ENCODE results near the gene MEGF9. TPM values are rescaled to one million over a fixed set of nuclear protein-coding genes. Genes with fewer than 3 reads are reported as not detected.

The MEGF9 gene
- total and polyA plus RNA-seq, 7 donors: 2.5 to 21.0 (median 11.8) TPM

DNA sequence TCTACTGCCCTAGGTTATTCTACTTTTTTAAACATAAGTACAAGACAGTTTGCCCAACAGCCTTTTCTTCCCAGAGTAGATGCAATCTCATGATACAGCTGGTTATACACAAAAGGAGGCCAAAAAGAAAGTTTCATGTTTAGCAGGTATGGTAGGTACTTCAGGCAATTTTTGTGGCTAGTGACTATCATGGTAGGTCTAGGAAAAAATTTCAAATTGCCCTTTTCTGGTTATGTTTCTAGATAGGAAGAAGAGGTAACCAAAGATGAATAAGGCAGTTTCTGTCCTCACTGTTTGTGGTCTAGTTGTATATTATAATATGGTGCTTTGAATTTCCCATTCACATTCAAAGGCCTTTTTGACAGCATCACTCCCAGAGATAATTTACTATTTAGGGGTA, 19.7 kb downstream of the MEGF9 start:
- Histone ChIP-seq H3K27ac (no peak overlapping the region), H3K4me3 (no peak overlapping the region), H3K9me3 (no peaks in the 10 kb centered on the region), H3K36me3 (no peaks in the 10 kb centered on the region), H3K4me1 (peaks cover 0 to 18% (median 7%) of the 10 kb centered on the region in 4 donors), H3K27me3 (no peaks in the 10 kb centered on the region)
- intact Hi-C loops (cut with DNase I): no loop called here
- TF ChIP-seq, protein P1, sequence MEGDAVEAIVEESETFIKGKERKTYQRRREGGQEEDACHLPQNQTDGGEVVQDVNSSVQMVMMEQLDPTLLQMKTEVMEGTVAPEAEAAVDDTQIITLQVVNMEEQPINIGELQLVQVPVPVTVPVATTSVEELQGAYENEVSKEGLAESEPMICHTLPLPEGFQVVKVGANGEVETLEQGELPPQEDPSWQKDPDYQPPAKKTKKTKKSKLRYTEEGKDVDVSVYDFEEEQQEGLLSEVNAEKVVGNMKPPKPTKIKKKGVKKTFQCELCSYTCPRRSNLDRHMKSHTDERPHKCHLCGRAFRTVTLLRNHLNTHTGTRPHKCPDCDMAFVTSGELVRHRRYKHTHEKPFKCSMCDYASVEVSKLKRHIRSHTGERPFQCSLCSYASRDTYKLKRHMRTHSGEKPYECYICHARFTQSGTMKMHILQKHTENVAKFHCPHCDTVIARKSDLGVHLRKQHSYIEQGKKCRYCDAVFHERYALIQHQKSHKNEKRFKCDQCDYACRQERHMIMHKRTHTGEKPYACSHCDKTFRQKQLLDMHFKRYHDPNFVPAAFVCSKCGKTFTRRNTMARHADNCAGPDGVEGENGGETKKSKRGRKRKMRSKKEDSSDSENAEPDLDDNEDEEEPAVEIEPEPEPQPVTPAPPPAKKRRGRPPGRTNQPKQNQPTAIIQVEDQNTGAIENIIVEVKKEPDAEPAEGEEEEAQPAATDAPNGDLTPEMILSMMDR (IDR thresholded peaks at IDR 0.05): no peak
- TF ChIP-seq EP300 (IDR thresholded peaks at IDR 0.05): no peak
- TF ChIP-seq POLR2AphosphoS5 (IDR thresholded peaks at IDR 0.05): no peak
- TF ChIP-seq POLR2A (IDR thresholded peaks at IDR 0.05): no peak
- DNase-seq: no peak

DNA sequence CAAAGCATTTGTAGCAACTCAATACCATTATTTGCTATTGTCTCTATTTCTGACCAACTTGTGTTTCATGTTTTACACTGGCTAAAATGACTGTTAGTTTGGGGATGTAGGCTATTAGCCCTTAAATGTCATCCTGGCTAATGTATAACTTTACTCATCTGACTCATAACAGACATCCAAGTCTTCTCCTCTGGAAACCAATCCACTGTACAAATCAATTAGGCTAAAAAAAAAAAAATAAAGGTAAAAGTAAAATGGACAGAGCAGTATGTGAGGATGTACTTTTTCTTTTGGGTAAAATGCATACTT, 20.6 kb downstream of the MEGF9 start:
- Histone ChIP-seq H3K4me1 (peaks cover 0 to 27% (median 9%) of the 10 kb centered on the region in 4 donors), H3K4me3 (no peak overlapping the region), H3K27me3 (no peaks in the 10 kb centered on the region), H3K36me3 (no peaks in the 10 kb centered on the region), H3K9me3 (no peaks in the 10 kb centered on the region), H3K27ac (no peak overlapping the region)
- intact Hi-C loops (cut with DNase I): no loop called here
- no peak for DNase-seq
- no peak for TF ChIP-seq POLR2AphosphoS5 (IDR thresholded peaks at IDR 0.05)
- no peak for TF ChIP-seq POLR2A (IDR thresholded peaks at IDR 0.05)
- TF ChIP-seq EP300 (IDR thresholded peaks at IDR 0.05): no peak
- TF ChIP-seq, protein P1 (IDR thresholded peaks at IDR 0.05): no peak

DNA sequence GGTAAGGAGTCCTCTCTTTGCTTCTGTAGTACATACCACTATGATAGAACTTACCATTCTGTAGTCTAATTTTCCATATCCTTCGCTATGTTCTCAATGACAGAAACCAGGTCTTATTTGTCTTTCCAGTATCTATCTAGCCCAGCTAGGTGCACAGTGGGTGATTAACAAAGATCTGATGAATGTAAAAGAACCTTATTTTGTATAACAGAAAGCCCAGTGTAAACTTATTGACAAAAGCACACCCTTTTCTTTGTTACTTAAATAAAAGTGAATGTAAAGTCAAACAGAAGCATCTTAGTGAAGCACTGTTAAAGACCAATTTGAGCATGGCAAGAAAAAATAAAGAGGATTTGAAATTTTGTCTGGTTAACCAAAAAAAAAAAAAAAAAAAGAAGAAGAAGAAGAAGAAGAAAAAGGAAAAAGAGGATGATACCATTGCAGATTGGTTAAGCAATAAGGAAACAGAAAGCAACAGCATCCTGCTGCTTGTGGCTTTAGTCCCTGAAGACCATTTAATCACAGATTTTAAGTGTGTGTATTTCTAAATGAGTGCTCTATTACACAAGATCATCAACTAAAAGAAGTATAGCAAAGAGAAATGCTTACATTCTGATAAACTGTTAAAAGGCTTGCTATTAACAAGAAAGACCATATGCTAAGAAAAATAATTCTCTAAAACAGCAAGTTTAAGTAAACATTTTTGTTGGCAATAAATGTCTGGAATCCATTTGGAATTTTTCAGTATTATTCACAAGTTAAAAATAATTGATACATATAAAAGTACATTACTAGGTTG, 21.2 kb downstream of the MEGF9 start:
- TF ChIP-seq POLR2A (IDR thresholded peaks at IDR 0.05): no peak
- TF ChIP-seq POLR2AphosphoS5 (IDR thresholded peaks at IDR 0.05): no peak
- TF ChIP-seq, protein P1 (IDR thresholded peaks at IDR 0.05): no peak
- TF ChIP-seq EP300 (IDR thresholded peaks at IDR 0.05): no peak
- 89 to 95% methylated on average over 1 of the region's 1 CpG for WGBS, 2 donors
- Histone ChIP-seq H3K27ac (no peak overlapping the region), H3K9me3 (no peaks in the 10 kb centered on the region), H3K36me3 (no peaks in the 10 kb centered on the region), H3K27me3 (no peaks in the 10 kb centered on the region), H3K4me3 (no peak overlapping the region), H3K4me1 (peaks cover 0 to 29% (median 10%) of the 10 kb centered on the region in 4 donors)
- no peak for DNase-seq
- intact Hi-C loops (cut with DNase I): no loop called here

DNA sequence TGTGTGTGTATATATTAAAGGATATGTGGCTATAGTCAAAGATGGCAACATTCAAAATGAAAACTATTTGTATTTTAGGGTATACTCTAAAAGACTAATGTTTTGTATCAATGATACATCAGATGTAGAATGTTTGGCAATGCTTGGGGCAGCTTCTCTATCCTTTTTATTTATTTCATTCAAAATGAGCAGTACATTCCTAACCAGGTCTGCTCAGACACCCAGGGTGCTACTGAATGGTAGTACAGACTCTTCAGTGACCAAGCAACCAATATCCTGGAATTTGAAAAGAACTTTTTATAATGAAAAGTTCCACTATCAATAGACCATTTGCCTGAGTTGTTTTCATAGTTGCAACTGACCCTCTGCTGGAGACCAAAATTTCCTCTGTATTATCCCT, 23.9 kb downstream of the MEGF9 start:
- Histone ChIP-seq H3K9me3 (no peaks in the 10 kb centered on the region), H3K27ac (no peak overlapping the region), H3K27me3 (no peaks in the 10 kb centered on the region), H3K4me3 (no peak overlapping the region), H3K4me1 (peaks cover 0 to 29% (median 10%) of the 10 kb centered on the region in 4 donors), H3K36me3 (no peaks in the 10 kb centered on the region)
- TF ChIP-seq EP300 (IDR thresholded peaks at IDR 0.05) (no peak), POLR2A (IDR thresholded peaks at IDR 0.05) (no peak)
- no peak for DNase-seq
- intact Hi-C loops (cut with DNase I): no loop called here

DNA sequence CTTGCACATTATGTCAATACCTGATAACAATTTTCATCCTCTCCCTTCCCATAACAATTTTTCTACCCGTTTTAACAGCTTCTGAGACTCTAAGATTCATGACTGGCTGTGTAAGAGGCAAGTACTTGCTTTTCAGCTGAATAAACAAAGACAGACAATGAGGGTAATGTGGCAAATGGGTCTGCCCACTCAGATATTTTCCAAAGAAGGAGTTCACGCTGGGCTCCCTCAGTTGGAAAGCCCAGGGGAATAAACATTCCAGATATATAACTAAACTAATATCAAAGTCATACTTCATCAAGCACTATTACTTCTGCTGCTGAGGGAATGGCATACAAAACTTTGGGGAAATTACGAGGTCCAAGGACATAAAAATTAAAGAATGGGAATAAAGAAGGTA, 24.4 kb downstream of the MEGF9 start:
- H3K9me3 ChIP-seq: no peaks in the 10 kb centered on the region
- DNase-seq: no peak
- intact Hi-C loops (cut with DNase I): no loop called here
- no peak overlapping the region for H3K4me3 ChIP-seq
- peaks cover 0 to 29% (median 12%) of the 10 kb centered on the region in 4 donors for H3K4me1 ChIP-seq
- WGBS, 2 donors: 74 to 77% methylated on average over 3 of the region's 3 CpGs
- no peak for TF ChIP-seq POLR2AphosphoS5 (IDR thresholded peaks at IDR 0.05)
- no peaks in the 10 kb centered on the region for H3K27me3 ChIP-seq
- no peaks in the 10 kb centered on the region for H3K36me3 ChIP-seq
- H3K27ac ChIP-seq: no peak overlapping the region

DNA sequence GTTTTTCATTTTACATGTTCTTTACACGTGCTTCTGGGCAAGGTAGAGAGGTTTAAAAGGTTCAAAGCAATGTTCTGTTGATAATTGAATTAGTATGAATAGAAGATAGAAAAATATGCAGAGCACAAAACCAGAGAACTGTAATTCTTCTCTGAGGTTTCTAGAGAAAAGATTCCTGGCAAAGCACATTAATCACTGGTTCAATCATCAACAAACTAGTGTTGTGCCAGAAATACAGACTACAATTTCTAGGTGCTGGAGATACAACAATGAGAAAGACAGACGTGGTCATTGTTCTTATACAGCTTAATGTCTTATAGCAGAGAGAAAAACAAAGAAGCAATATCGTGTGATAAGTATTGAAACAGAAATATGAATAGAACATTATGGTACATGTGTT, 25.5 kb downstream of the MEGF9 start:
- no peaks in the 10 kb centered on the region for H3K27me3 ChIP-seq
- DNase-seq: no peak
- no peak overlapping the region for H3K4me3 ChIP-seq
- peaks cover 0 to 37% (median 20%) of the 10 kb centered on the region in 4 donors for H3K4me1 ChIP-seq
- H3K36me3 ChIP-seq: no peaks in the 10 kb centered on the region
- TF ChIP-seq EP300 (IDR thresholded peaks at IDR 0.05): no peak
- TF ChIP-seq POLR2A (IDR thresholded peaks at IDR 0.05): no peak
- TF ChIP-seq, protein P1 (IDR thresholded peaks at IDR 0.05): no peak
- TF ChIP-seq POLR2AphosphoS5 (IDR thresholded peaks at IDR 0.05): no peak
- 40 to 74% methylated on average over 3 of the region's 3 CpGs for WGBS, 2 donors
- no peak overlapping the region for H3K27ac ChIP-seq
- H3K9me3 ChIP-seq: no peaks in the 10 kb centered on the region
- intact Hi-C loops (cut with DNase I): no loop called here

Measured in sigmoid colon (tissue), 7 donors.